Activated naive CD8-positive, alpha-beta T cell treated with anti-CD3 and anti-CD28 coated beads, Interleukin-2, amount 50 U/mL, for 24 hours (primary cell): ENCODE data around the gene CACNG5.

Experiments used
- ATAC-seq: fragments of 150-1000 bp; cut with Tn5 transposase; one replicate; pipeline ENCODE4 v1.10.0; 2021
- DNase-seq: peaks from one replicate; pipeline ENCODE4 v3.0.0; 2021
- H3K27ac Mint-ChIP-seq: one replicate; pipeline ENCODE4 v1.8.0; 2021; ENCODE audit warnings: mild to moderate bottlenecking, mixed read lengths
- H3K27me3 Mint-ChIP-seq: one replicate; pipeline ENCODE4 v1.8.0; 2021; ENCODE audit warnings: mixed read lengths
- H3K36me3 Mint-ChIP-seq: one replicate; pipeline ENCODE4 v1.8.0; 2021; ENCODE audit warnings: low read depth, mixed read lengths
- H3K4me1 Mint-ChIP-seq: one replicate; pipeline ENCODE4 v1.8.0; 2021; ENCODE audit warnings: mixed read lengths
- H3K4me3 Mint-ChIP-seq: one replicate; pipeline ENCODE4 v1.8.0; 2021; ENCODE audit warnings: mild to moderate bottlenecking, moderate library complexity, mixed read lengths
- H3K9me3 Mint-ChIP-seq: one replicate; pipeline ENCODE4 v1.8.0; 2021; ENCODE audit warnings: mixed read lengths

CACNG5 gene

GRCh38 chr17:66849032-66849655 is 14.2 kb downstream of the CACNG5 start:
- no peaks in the 10 kb centered on the region for H3K36me3 Mint-ChIP-seq
- ATAC-seq (no peak), DNase-seq (no peak)
- peaks cover 5% of the 10 kb centered on the region for H3K9me3 Mint-ChIP-seq
- H3K4me1 Mint-ChIP-seq = no peaks in the 10 kb centered on the region
- peaks cover 3% of the 10 kb centered on the region for H3K27me3 Mint-ChIP-seq
- H3K4me3 Mint-ChIP-seq = no peak overlapping the region
- no peak overlapping the region for H3K27ac Mint-ChIP-seq

- no peaks in the 10 kb centered on the region for H3K4me1 Mint-ChIP-seq
- ATAC-seq = no peak
- H3K27me3 Mint-ChIP-seq = peaks cover 3% of the 10 kb centered on the region
- H3K36me3 Mint-ChIP-seq = no peaks in the 10 kb centered on the region
- H3K9me3 Mint-ChIP-seq = peaks cover 10% of the 10 kb centered on the region
- no peak overlapping the region for H3K27ac Mint-ChIP-seq
- no peak overlapping the region for H3K4me3 Mint-ChIP-seq
- no peak for DNase-seq
Measured at GRCh38 chr17:66849851-66850580, 15.1 kb downstream of the CACNG5 start.

GRCh38 chr17:66850692-66851091 is 15.8 kb downstream of the CACNG5 start:
- Mint-ChIP-seq H3K27me3 (peaks cover 3% of the 10 kb centered on the region), H3K4me1 (no peaks in the 10 kb centered on the region), H3K36me3 (no peaks in the 10 kb centered on the region), H3K4me3 (no peak overlapping the region), H3K9me3 (peaks cover 10% of the 10 kb centered on the region), H3K27ac (no peak overlapping the region)
- ATAC-seq (no peak), DNase-seq (no peak)

- H3K4me3 Mint-ChIP-seq = no peak overlapping the region
- DNase-seq (peak; percentile 57), ATAC-seq (no peak)
- no peak overlapping the region for H3K27ac Mint-ChIP-seq
- H3K36me3 Mint-ChIP-seq = no peaks in the 10 kb centered on the region
- H3K27me3 Mint-ChIP-seq = peaks cover 3% of the 10 kb centered on the region
- H3K4me1 Mint-ChIP-seq = no peaks in the 10 kb centered on the region
- H3K9me3 Mint-ChIP-seq = peaks cover 4% of the 10 kb centered on the region
Measured at GRCh38 chr17:66855204-66855603, 20.3 kb downstream of the CACNG5 start.

GRCh38 chr17:66858226-66859083 is 23.5 kb downstream of the CACNG5 start:
- ATAC-seq (no peak), DNase-seq (no peak)
- Mint-ChIP-seq H3K27ac (no peak overlapping the region), H3K9me3 (peaks cover 4% of the 10 kb centered on the region), H3K36me3 (no peaks in the 10 kb centered on the region), H3K27me3 (peaks cover 2% of the 10 kb centered on the region), H3K4me3 (no peak overlapping the region), H3K4me1 (peaks cover 3% of the 10 kb centered on the region)

- Mint-ChIP-seq H3K9me3 (peaks cover 4% of the 10 kb centered on the region), H3K36me3 (no peaks in the 10 kb centered on the region), H3K27me3 (peaks cover 4% of the 10 kb centered on the region), H3K27ac (no peak overlapping the region), H3K4me1 (peaks cover 3% of the 10 kb centered on the region), H3K4me3 (no peak overlapping the region)
- no peak for ATAC-seq
- DNase-seq = no peak
Measured at GRCh38 chr17:66859353-66859752, 24.4 kb downstream of the CACNG5 start.

GRCh38 chr17:66860204-66860603 is 25.3 kb downstream of the CACNG5 start:
- peaks cover 3% of the 10 kb centered on the region for H3K4me1 Mint-ChIP-seq
- no peaks in the 10 kb centered on the region for H3K36me3 Mint-ChIP-seq
- ATAC-seq = peak; percentile 91
- H3K4me3 Mint-ChIP-seq = no peak overlapping the region
- H3K27ac Mint-ChIP-seq = no peak overlapping the region
- no peaks in the 10 kb centered on the region for H3K9me3 Mint-ChIP-seq
- H3K27me3 Mint-ChIP-seq = peaks cover 4% of the 10 kb centered on the region
- DNase-seq = no peak

- ATAC-seq = no peak
- no peaks in the 10 kb centered on the region for H3K36me3 Mint-ChIP-seq
- H3K9me3 Mint-ChIP-seq = no peaks in the 10 kb centered on the region
- peaks cover 3% of the 10 kb centered on the region for H3K4me1 Mint-ChIP-seq
- DNase-seq = no peak
- peaks cover 21% of the 10 kb centered on the region for H3K27me3 Mint-ChIP-seq
- H3K4me3 Mint-ChIP-seq = no peak overlapping the region
- no peak overlapping the region for H3K27ac Mint-ChIP-seq
Measured at GRCh38 chr17:66863820-66864219, 28.9 kb downstream of the CACNG5 start.

- peaks cover 26% of the 10 kb centered on the region for H3K27me3 Mint-ChIP-seq
- no peak overlapping the region for H3K4me3 Mint-ChIP-seq
- ATAC-seq (no peak), DNase-seq (no peak)
- H3K9me3 Mint-ChIP-seq = no peaks in the 10 kb centered on the region
- H3K4me1 Mint-ChIP-seq = peaks cover 3% of the 10 kb centered on the region
- no peak overlapping the region for H3K27ac Mint-ChIP-seq
- no peaks in the 10 kb centered on the region for H3K36me3 Mint-ChIP-seq
Measured at GRCh38 chr17:66865151-66865550, 30.2 kb downstream of the CACNG5 start.

- Mint-ChIP-seq H3K27ac (no peak overlapping the region), H3K4me3 (no peak overlapping the region), H3K4me1 (no peaks in the 10 kb centered on the region), H3K36me3 (no peaks in the 10 kb centered on the region), H3K9me3 (peaks cover 3% of the 10 kb centered on the region), H3K27me3 (peaks cover 13% of the 10 kb centered on the region)
- DNase-seq = no peak
- no peak for ATAC-seq
Measured at GRCh38 chr17:66873962-66874361, 39.0 kb downstream of the CACNG5 start.

GRCh38 chr17:66884931-66885330 is 50.0 kb downstream of the CACNG5 start:
- DNase-seq (no peak), ATAC-seq (no peak)
- H3K4me1 Mint-ChIP-seq = no peaks in the 10 kb centered on the region
- H3K4me3 Mint-ChIP-seq = no peak overlapping the region
- H3K9me3 Mint-ChIP-seq = peaks cover 18% of the 10 kb centered on the region
- no peak overlapping the region for H3K27ac Mint-ChIP-seq
- no peaks in the 10 kb centered on the region for H3K36me3 Mint-ChIP-seq
- H3K27me3 Mint-ChIP-seq = peaks cover 5% of the 10 kb centered on the region

- Mint-ChIP-seq H3K4me1 (no peaks in the 10 kb centered on the region), H3K27ac (no peak overlapping the region), H3K27me3 (peaks cover 5% of the 10 kb centered on the region), H3K36me3 (no peaks in the 10 kb centered on the region), H3K4me3 (no peak overlapping the region), H3K9me3 (peaks cover 13% of the 10 kb centered on the region)
- no peak for DNase-seq
- ATAC-seq = no peak
Measured at GRCh38 chr17:66885417-66885816, 50.5 kb downstream of the CACNG5 start.

GRCh38 chr17:66889480-66890230 is 54.7 kb downstream of the CACNG5 start:
- DNase-seq (no peak), ATAC-seq (no peak)
- Mint-ChIP-seq H3K27ac (no peak overlapping the region), H3K27me3 (peaks cover 2% of the 10 kb centered on the region), H3K36me3 (no peaks in the 10 kb centered on the region), H3K4me1 (no peaks in the 10 kb centered on the region), H3K9me3 (no peaks in the 10 kb centered on the region), H3K4me3 (no peak overlapping the region)

- Mint-ChIP-seq H3K9me3 (no peaks in the 10 kb centered on the region), H3K36me3 (no peaks in the 10 kb centered on the region), H3K4me1 (no peaks in the 10 kb centered on the region), H3K4me3 (no peak overlapping the region), H3K27ac (no peak overlapping the region), H3K27me3 (peaks cover 5% of the 10 kb centered on the region)
- ATAC-seq = no peak
- no peak for DNase-seq
Measured at GRCh38 chr17:66892246-66892645, 57.3 kb downstream of the CACNG5 start.
